Hematopoietic multipotent progenitor cell treated with erythropoietin and hydrocortisone succinate and interleukin-3 and kit ligand, for 17 days (in vitro differentiated cells): ENCODE results near the gene STON2.

ENCODE experiments used
- DNase-seq: peaks from one replicate; pipeline ENCODE4 v3.0.0-alpha.2; 2015; ENCODE audit warnings: low spot score

STON2 gene

DNA sequence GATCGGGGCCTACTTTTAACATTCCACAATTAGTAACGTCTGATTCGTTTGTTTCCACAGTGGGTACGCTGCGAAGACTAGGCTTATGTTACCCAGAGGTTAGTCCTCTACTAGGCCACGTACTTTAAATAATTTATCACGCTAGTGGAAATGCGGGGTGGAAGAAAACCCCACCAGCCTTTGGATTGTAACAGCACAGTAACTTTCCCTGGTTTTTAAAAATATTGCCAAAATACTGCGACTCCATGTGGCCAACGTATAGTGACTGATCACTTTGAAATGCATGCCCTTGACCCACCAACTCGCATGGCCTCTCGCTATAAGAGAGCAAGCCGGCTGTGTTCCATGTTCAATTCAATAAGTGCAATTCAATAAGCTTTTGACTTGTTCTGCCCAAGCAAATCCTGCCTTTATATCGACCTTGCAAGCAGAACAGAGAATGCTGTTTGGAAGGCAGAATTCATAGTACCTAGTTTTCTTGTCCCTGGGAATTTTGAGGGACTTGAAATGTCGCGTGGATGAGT is 178.5 kb downstream of the STON2 start:
- DNase-seq = peak; percentile 22

DNA sequence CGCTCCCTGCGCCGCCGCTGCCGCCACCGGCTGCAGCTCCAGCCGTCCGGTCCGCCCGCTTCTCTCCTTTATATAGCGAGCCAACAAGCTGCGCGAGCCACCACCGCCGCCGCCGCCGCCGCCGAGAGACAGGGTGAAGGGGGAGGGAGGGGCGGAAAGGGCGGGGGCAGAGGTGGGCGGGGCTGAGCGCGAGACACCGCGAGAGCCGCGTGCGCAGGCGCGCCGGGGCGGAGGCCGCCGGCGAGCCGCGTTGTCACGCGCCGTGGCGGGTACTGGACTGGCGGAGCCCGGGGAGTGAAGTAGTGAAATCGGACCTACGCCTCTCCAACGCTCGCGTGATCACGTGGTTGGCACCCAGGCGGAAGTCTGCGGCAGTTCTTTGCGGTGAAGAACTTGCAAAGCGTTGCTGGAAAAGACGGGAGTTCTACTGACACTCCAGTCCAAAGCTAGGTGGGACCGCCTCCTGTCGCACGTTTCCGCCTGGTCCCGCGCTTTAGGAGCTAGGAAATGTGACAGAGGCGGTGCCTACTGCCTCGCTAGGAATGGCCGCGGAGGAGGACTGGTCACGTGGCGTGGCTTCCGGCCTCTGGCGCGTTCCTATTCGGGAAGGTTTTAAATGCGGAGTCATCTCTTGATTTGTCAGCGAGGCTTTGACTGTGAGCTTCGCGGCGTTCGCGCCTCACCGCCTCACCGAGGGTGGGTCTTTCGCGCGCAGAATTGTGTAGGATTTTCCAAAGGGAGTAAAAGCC is 179.1 kb downstream of the STON2 start, which contains the start of gene GTF2A1:
GTF2A1 (minus strand) TSS at position 130 of the 749 bp plus-strand sequence. CDS start 441 bp downstream, outside the sequence.
- peak; percentile 98 for DNase-seq

DNA sequence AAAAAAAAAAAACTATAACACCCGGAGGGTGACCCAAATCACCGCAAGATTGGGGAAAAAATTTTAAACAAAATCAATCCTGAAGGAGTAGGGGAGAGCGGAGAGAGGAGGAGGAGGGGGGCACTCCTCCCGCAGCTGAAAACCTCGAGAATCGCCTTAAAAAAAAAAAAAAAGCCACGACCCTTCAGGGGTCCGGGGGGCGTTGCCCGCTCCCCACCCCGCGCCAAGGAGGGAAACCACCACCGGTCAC is 179.6 kb downstream of the STON2 start:
- DNase-seq = no peak

DNA sequence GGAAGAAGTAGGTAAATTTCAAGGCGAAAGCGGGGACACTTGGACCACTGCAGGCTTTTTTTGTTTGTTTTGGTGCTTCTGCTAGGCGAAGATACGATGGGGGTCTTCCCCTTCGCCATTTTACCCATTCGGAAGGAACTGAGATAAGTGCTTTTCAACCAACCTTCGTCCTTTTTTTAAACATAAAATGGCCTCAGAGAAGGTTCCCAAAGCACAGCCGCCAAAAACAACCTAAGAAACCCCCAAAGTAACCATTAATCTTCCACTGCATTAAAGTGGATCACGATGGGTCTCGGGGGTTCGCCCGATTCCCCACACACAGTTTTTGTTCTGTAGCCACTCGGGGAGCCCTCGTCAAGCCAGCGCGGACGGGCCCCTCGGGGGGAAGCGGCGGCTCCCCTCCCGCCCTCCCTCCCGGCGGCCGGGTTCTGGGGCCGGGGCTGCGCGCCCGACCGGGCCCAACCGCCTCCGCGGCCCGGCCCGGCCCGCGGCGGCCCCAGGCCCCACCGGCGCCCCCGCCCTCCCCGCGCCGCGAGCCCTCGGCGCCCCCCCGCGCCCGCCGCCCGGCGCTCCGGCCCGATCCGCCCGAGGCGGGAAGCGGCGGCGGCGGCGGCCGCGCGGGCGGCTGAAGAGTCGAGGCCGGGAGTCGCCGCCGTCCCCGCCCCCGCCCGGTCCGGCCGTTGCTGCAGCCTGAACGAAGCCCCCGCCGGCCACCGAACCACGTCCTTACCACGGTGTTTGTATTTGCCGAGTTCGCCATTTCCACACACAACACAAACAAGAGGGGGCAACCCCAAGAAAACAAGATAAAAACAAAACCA is 180.2 kb downstream of the STON2 start:
- DNase-seq = no peak

DNA sequence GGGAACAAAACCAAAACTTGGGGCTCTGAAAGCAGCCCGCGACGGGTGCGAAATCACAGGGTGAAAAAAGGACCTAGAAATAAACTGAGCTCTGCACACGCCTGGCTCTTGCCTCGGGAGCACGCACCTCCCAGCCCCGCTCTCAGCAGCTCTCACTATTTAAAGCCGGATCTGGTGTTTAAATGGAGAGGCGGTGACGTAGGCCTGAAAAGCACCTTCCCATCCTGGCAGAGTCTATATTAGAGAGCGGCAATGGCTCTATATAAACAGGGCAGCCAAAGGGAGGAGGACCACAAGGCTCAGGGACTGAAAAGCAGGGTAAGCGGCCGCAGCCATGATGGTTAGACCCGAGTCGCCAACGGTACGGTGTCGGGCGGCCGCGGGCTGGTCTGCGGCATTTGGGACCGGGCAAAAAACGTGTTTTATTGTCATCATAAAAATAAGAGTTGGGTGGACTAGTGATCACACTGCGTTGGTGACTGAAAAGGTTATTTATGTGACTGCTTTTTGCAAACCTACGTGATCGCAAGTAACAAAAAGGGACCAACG is 180.8 kb downstream of the STON2 start:
- DNase-seq = peak; percentile 94

DNA sequence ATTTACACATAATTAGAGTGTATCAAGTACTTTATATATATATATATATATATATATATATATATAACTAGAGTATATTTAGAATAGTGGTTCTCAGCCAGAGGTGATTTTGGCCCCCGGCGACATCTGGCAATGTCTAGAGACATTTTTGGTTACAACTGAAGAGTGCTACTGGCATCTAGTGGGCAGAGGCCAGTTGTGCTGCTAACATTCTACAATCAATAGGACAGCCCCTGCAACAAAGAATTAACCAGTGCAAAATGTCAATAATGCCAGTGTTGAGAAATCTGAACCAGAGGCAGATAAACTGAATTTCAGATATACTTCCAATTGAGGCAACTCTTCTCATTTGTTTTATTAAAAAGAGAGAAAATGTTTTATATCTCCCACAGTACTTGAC is 188.3 kb downstream of the STON2 start:
- DNase-seq = peak; percentile 40
